Measurements from ENCODE around the gene TRAF2.

The TRAF2 gene

DNA sequence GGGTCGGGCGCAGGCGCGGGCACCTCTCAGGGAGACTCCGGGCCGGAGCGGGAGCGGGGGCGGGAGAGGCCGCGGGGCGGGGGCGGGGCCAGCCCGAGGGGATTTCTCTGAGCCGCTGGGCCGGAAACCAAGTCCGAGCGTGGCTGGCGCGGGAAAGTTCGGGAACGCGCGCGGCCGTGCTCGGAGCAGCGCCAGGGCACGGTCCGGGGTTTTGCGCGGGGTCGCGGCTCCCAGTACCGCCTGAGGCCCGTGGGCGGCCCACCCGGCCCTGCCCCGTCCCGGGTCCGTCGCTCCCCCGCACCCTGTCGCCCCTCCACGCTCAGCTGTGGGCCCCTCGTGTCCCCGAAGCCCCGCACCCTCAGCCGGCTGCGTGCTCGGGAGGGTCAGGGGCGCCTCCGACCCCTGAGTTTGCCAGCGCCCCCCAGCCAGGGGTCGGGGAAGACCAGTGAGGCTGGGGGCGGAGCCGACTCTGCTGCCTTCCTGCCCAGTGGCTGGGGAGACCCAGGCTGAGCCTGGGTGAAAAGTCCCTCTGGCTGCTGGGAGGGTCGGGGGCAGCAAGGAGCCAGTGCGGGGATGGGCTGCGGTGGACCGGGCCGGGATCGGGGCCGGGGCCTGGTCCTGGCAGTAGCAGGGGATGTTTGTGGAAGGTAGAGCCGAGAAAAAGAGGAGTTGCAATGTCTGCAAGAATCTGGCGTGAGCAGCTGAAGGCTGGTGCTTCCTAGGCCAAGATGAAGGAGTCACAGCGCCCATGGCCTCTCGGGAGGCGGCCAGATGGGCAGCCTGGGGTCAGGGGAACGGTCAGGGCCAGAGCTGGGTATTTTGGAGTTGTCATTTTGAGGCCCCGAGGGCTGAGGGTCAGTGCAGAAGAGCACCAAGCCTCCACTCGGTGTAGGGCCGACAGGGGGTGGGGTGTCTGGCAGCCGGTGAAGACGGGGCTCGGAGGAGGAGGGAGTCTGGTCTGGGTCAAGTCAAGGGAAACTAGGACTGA is 588 bp downstream of the TRAF2 start:
- peak; percentile 70 for DNase-seq

- DNase-seq: no peak
Observed at GRCh38 chr9:136888454-136888853, 2.1 kb downstream of the TRAF2 start.

DNA sequence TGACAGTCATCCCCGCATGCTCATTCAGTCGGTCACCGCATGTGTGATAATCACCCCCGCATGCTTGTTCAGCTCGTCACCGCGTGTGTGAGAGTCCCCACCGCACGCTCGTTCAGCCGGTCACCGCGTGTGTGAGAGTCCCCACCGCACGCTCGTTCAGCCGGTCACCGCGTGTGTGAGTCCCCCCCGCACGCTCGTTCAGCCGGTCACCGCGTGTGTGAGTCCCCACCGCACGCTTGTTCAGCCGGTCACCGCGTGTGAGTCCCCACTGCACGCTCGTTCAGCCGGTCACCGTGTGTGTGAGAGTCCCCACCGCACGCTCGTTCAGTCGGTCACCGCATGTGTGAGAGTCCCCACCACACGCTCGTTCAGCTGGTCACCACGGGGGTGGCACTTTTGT is 3.5 kb downstream of the TRAF2 start:
- no peak for DNase-seq

DNA sequence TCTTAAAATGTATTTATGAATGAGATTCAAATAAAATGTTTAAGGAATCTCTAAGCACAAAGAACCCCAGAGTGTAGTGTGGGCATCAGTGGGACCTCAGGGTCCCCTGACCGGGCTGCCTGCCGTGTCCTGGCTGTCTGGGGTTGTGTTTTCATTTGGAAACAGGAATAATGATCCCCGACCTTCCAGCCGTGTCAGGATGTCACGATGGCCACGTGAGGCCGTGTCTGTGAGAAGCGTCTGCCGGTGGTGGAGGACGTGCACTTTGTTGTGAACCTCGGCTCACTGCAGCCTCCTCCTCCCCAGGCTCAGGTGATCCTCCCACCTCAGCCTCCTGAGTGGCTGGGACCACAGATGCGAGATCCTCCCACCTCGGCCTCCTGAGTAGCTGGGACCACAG is 4.3 kb downstream of the TRAF2 start:
- DNase-seq: no peak

GRCh38 chr9:136896027-136896426 is 9.7 kb downstream of the TRAF2 start:
- no peak for DNase-seq

DNA sequence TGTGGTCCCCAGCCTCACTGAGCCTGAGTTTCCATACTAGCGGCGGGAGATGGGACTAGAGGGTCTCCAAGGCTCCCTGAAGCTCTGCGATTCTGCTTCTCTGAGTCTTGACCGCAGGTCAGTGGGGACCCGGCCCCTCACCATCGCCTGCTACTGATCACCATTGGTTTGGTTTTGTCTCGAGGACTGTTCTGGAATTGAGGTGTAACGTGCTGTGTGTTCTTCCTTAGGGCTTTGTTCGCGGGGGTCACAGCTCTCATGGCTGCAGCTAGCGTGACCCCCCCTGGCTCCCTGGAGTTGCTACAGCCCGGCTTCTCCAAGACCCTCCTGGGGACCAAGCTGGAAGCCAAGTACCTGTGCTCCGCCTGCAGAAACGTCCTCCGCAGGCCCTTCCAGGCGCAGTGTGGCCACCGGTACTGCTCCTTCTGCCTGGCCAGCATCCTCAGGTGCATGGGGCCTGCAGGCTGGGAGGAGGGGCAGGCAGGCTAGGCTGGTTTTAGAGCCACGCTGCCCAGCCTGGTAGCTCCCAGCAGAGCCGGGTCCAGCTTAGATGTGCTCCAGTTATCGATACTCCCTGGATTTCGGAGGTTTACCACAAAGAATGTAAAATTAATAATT is 12.3 kb downstream of the TRAF2 start:
- DNase-seq: no peak

DNA sequence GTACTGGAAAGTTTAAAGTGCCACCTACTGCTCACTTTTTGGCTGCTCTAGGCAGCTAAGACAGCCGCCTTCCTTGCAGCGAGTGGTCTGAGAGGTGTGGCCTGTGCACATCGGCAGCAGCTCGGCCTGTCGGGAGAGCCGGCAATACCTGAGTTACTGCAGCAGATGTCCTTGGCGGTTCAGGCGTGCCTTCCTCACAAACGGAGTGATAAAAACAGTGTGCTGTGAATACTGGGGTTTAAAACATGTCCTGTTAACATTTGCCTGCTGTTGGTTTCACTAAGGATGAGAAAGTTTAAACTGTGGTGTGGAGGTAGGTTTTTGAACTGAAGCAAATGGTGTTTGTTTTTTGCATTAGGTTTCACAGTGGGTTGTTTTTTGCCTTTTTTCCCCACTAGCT is 12.9 kb downstream of the TRAF2 start:
- DNase-seq: no peak

- no peak for DNase-seq
Observed at GRCh38 chr9:136900556-136900955, 14.2 kb downstream of the TRAF2 start.

- no peak for DNase-seq
Observed at GRCh38 chr9:136900988-136901515, 14.7 kb downstream of the TRAF2 start.

DNA sequence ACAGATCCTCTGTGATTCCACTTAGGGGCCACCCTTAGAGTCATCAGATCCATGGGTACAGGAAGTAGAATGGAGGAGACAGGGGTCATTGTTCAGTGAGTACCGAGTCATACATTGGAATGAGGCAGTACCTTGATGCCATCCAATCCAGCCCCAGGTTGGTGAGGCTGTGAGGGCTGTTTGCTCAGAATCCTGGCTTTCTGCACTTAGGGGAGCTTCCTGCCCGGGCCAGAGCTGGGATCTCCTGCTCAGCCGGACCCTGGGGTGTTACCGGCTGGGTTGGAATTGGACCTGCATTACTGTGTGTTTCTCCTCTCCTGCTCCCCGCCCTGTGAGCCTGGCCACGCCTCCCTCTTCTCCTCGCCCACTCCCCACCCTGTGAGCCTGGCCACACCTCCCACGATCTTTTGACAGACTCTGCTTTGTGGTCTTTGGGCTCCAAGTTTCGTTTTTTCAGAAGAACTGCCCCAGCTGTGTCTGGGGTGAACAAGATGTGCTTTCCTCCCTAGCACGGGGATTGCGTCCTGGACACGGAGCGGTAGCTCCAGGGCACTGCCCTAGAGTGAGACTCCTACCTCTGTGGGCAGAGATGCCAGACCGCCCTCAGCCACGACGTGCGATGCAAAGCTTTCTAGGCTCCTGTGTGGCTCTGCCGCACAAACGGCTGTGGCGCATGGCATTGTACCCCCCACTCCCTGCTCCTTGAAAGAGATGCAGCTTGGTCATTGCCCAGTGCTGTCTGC is 15.4 kb downstream of the TRAF2 start:
- DNase-seq: peak; percentile 63

DNA sequence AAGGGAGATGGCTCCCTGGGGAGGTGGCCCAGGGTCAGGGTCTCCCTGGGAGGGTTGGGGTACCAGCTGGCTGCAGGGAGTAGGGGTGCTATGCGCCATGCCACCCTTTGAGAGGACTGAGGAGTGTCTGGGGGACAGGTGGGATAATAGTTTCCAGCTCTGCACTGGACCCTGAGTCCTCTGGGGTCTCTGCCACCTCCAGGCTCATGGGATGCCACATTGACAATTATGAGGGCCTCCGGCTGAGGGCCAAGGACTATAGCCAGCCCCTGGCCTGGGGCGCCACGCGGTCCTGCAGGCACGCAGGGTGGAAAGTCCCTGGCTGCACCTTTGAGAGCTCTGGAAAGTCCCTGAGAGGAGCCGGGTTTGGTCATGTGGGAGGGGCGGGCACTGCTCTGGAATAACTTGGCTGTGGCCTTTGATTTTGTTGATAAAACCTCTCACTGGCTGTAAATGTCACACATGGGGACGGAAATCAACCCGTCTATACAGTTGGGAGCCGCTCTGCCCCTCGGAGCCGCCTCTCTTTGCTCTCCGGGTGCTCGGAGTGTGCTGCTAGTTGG is 16.0 kb downstream of the TRAF2 start:
- peak; percentile 85 for DNase-seq

GRCh38 chr9:136903041-136903554 is 16.8 kb downstream of the TRAF2 start:
- DNase-seq: no peak

GRCh38 chr9:136906266-136906665 is 19.9 kb downstream of the TRAF2 start:
- DNase-seq: no peak

DNA sequence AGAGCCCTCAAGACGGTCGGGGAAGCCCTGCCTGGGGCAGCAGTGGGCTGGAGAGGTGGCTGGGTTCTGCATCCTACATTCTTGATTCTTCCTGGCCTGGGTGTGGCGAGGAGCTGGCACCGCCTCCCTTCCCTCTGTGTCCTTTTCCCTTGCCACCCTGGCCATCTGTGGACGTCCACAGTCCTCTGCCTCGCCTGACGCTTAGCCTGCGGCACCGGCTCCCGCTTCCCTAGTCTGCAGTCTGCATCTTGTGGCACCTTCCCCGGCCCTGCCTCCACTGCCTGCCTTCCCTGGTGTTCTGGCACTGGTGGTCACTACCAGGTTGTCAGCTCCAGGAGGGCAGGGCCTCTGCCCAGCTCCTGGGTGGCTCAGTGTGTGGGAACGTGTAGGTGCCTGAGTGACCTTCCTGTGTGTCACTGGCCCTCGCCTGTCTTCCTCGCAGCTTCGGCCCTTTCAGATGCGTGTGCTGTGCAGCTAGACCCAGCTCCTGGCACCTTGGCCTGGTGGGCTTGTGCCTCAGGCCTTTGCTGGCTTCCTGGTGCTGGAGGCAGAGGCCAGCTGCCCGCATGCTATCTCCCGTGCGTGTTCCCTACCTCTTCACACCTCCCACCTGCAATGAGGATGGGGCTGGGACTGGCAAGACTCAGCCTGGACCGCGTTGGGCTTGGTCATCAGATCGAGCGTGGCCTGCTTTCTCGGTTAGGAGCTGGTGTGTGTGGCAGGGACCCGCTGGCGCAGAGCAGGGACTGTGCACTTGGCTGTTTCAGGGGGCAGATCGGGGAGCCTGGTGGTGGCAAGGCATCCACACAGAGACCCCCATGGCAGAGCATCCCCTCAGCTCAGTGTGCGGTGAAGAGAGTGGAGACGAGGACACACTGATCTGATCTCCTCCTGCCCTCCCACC is 20.9 kb downstream of the TRAF2 start:
- no peak for DNase-seq

DNA sequence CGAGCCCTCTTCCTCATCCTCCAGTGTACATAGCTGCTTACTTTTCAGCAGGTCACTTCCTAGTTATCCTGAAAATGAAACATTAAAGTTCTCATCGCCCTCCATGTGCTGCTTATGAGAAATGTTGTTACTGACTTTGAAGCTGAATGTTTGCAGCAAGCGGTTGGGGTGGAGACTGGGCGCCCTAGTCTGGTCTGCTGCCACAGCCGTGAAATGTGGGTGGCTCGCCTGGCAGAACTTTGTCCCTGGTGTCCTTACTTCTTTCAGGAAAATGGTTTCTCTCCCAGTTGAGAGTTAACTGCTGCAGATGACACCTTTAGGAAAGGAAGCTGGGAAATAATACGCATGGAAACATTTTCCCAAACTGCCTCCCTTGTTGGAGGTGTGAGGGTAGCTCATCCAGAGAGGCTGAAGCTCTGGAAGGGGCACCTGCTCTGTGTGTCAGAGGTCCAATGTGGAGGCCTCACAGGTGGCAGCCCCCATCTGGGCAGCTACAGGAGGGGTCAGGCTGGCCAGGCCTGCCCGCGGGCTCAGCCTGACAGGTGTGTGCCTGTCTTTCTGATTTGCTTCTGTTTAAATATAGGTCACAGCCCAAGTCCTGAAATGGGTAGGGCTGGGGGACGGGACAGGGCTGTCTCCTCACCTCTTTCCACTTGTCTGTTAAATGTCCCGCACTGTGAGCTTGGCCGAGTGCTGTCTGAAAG is 24.0 kb downstream of the TRAF2 start:
- no peak for DNase-seq

- no peak for DNase-seq
Observed at GRCh38 chr9:136910901-136911245, 24.6 kb downstream of the TRAF2 start.

- DNase-seq: no peak
Observed at GRCh38 chr9:136913701-136914438, 27.6 kb downstream of the TRAF2 start.

DNA sequence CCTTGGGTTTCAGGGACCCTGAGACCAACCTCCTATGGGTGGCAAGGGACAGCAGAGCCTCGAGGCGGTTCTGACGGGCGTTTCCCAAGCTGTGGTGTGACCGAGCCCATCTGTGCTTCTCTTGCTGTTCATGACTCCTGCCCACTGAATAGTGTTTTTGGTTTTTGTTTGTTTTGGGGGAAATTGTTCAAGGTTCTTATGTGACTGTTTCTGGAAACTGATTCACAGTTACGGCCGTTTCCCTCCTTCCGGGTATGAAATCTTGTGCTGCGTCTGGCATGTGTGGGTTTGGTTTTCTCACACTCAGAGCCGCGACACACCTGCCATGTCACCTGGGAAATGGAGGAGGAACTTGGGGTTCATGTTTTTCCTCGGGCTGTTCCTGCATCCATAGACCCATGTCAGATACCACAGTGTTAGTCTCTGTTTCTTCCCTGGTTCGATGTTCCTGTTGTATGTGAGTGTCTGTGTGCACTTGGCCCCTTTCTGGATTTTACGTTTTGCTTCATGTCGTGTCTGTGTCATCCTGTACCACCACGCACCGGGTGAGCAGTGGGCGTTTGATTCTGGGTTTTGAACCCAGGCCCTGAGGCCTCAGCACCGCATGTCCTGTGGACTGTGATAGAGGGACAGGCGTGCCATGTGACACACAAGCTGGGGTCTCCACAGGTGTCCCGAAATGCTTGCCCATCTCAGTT is 29.5 kb downstream of the TRAF2 start:
- no peak for DNase-seq

GRCh38 chr9:136916330-136917184 is 30.2 kb downstream of the TRAF2 start:
- DNase-seq: no peak

All from effector CD4-positive, alpha-beta T cell (primary cell).